HCT116 (cell line): ENCODE data around the gene CYP4F2. TPM values are rescaled to one million over a fixed set of nuclear protein-coding genes. Genes with fewer than 3 reads are reported as not detected.
"Not testable (repeated sequence)": the region's sequence is repeated elsewhere in the genome, so short reads cannot be mapped to it uniquely, and the experiment has no call there.

ENCODE experiments used
- ATAC-seq: fragments of 200-7000 bp; cut with Tn5 transposase; 2 replicates; pipeline ENCODE4 v1.9.1; 2020; ENCODE audit warnings: mild to moderate bottlenecking, moderate library complexity
- BruUV-seq: library from RNA; stranded (reverse); fragments of 400-500 nt; replicated peaks from 2 replicates; lab custom pipeline; 2021; lab: Mats Ljungman, UMichigan
- CTCF ChIA-PET: fragments of 300-600 bp; sonication (Branson Sonifier 250); formaldehyde crosslinking; loops from one replicate; lab custom pipeline; 2021; ENCODE audit warnings: antibody characterized with exemption; lab: Charles Lee
- POLR2A ChIA-PET: fragments of 300-600, 350-600 bp; sonication (Branson Sonifier 250); formaldehyde crosslinking; loops from one replicate; lab custom pipeline; 2021; ENCODE audit warnings: antibody characterized with exemption; lab: Charles Lee
- RAD21 ChIA-PET, 2 experiments: fragments of 300-600 bp; sonication (Branson Sonifier 250); formaldehyde crosslinking; loops; one replicate each; lab custom pipeline; 2023; ENCODE audit warnings: low total read pairs in 2 of 2; ENCODE audit not compliant: uncharacterized antibody in 2 of 2, unreplicated experiment in 2 of 2, low non-redundant PET in 1 of 2; lab: Charles Lee
- DNase-seq: peaks from one replicate; pipeline ENCODE4 v3.0.0-alpha.2; 2010; ENCODE audit warnings: low read depth, low spot score
- H2AFZ ChIP-seq: fragments of 200-600 bp; shearing (Covaris generic), sonication (generic); 2 replicates; pipeline ENCODE4 v1.6.1; 2017; ENCODE audit warnings: low read depth, mixed run types, mixed read lengths, antibody characterized with exemption, low read length; ENCODE audit not compliant: poor library complexity, severe bottlenecking
- H3K27ac ChIP-seq: 2 replicates; pipeline ENCODE4 v1.5.1; 2012; ENCODE audit warnings: low read depth, low read length
- H3K27me3 ChIP-seq: fragments of 200-600 bp; sonication (generic); 2 replicates; pipeline ENCODE4 v1.6.1; 2016; ENCODE audit warnings: mixed run types, low read length, mixed read lengths; ENCODE audit not compliant: insufficient read depth
- H3K36me3 ChIP-seq, 2 experiments: fragments of 200-500 bp in 1 of 2; fragments of 200-600 bp in 1 of 2; sonication (Bioruptor generic) in 1 of 2; sonication (generic) in 1 of 2; 2 replicates each; pipeline versions ENCODE4 v1.5.1 to v1.6.1; 2014 to 2016; ENCODE audit warnings: low read length in 2 of 2, inconsistent platforms in 1 of 2, mixed read lengths in 1 of 2, mixed run types in 1 of 2; ENCODE audit not compliant: insufficient read depth in 2 of 2, control insufficient read depth in 1 of 2
- H3K4me1 ChIP-seq, 2 experiments: fragments of 200-600 bp in 1 of 2; sonication (generic) in 1 of 2; 2 replicates each; pipeline versions ENCODE4 v1.5.1 to v1.6.1; 2012 to 2017; ENCODE audit warnings: low read length in 2 of 2, inconsistent platforms in 1 of 2, mild to moderate bottlenecking in 1 of 2, mixed read lengths in 1 of 2, mixed run types in 1 of 2, moderate library complexity in 1 of 2; ENCODE audit not compliant: insufficient read depth in 2 of 2, control insufficient read depth in 1 of 2
- H3K4me2 ChIP-seq: fragments of 200-600 bp; sonication (generic); 2 replicates; pipeline ENCODE4 v1.6.1; 2017; ENCODE audit warnings: mixed run types, low read length, mixed read lengths
- H3K4me3 ChIP-seq, 2 experiments: fragments of 200-600 bp in 1 of 2; sonication (generic) in 1 of 2; replicated peaks in 1 of 2; 2 replicates each; pipeline ENCODE4 v1.5.1; 2011 to 2016; ENCODE audit warnings: low read length in 2 of 2, control low read depth in 1 of 2, low read depth in 1 of 2, mild to moderate bottlenecking in 1 of 2, mixed read lengths in 1 of 2, mixed run types in 1 of 2
- H3K79me2 ChIP-seq: fragments of 200-600 bp; sonication (generic); 2 replicates; pipeline ENCODE4 v1.6.1; 2017; ENCODE audit warnings: mild to moderate bottlenecking, mixed run types, low read length, moderate library complexity, mixed read lengths; ENCODE audit not compliant: insufficient read depth
- H3K9ac ChIP-seq: fragments of 200-600 bp; sonication (generic); 2 replicates; pipeline ENCODE4 v1.6.1; 2016; ENCODE audit warnings: low read length, mixed read lengths
- H3K9me2 ChIP-seq: fragments of 200-600 bp; sonication (generic), shearing (Covaris generic); 2 replicates; pipeline ENCODE4 v1.6.1; 2017; ENCODE audit warnings: mixed run types, mild to moderate bottlenecking, moderate library complexity; ENCODE audit not compliant: insufficient read depth
- H3K9me3 ChIP-seq, 2 experiments: fragments of 200-500 bp in 1 of 2; fragments of 200-600 bp in 1 of 2; sonication (Bioruptor generic) in 1 of 2; sonication (generic) in 1 of 2; 2 replicates each; pipeline ENCODE4 v1.6.1; 2014 to 2017; ENCODE audit warnings: low read length in 2 of 2, mixed read lengths in 2 of 2, inconsistent platforms in 1 of 2, low read depth in 1 of 2, mild to moderate bottlenecking in 1 of 2, mixed run types in 1 of 2, moderate library complexity in 1 of 2; ENCODE audit not compliant: control insufficient read depth in 1 of 2, insufficient read depth in 1 of 2
- H4K20me1 ChIP-seq: fragments of 200-600 bp; sonication (generic), shearing (Covaris generic); 2 replicates; pipeline ENCODE4 v1.6.1; 2017; ENCODE audit warnings: mixed run types, mild to moderate bottlenecking, moderate library complexity; ENCODE audit not compliant: insufficient read depth
- CBX3 ChIP-seq: IDR thresholded peaks from 2 replicates; pipeline ENCODE4 v1.6.1; 2012; ENCODE audit warnings: low read depth
- CEBPB ChIP-seq: IDR thresholded peaks from 2 replicates; pipeline ENCODE4 v1.6.1; 2012; ENCODE audit warnings: low read depth
- EZH2phosphoT487 ChIP-seq: fragments of 200-600 bp; IDR thresholded peaks from 2 replicates; pipeline ENCODE4 v1.6.1; 2018; ENCODE audit warnings: antibody characterized with exemption, borderline replicate concordance
- SRF ChIP-seq: IDR thresholded peaks from 2 replicates; pipeline ENCODE4 v1.6.1; 2012; ENCODE audit warnings: low read depth
- ZNF274 ChIP-seq: fragments of 200-500 bp; sonication (Bioruptor generic); IDR thresholded peaks from 2 replicates; pipeline ENCODE4 v1.6.1; 2014; ENCODE audit warnings: mild to moderate bottlenecking, low read depth, low read length, inconsistent platforms
- intact Hi-C: fragments of 100-400 bp; cut with micrococcal nuclease; formaldehyde crosslinking; loops from 2 replicates; pipeline ENCODE4 v1.10.0; 2022
- total RNA-seq: library from RNA; stranded (reverse); gene quantifications from one replicate; pipeline ENCODE4 v1.2.1, GENCODE V29; 2021; ENCODE audit not compliant: unreplicated experiment

The CYP4F2 gene
- total RNA-seq, 1 experiment from 2014 or later: 1.1 TPM

GRCh38 chr19:15843894-15844222 is 54.0 kb downstream of the CYP4F2 start:
- POLR2A ChIA-PET: interaction anchor here (0.6 to 1.4 kb wide), 3 partner anchors 12 to 232 kb away, joined by 3 to 4 read pairs (median 3); partner anchors contain the start of gene TPM4
- H3K27ac ChIP-seq, H2AFZ ChIP-seq, DNase-seq, H3K4me3 ChIP-seq, intact Hi-C loops, H3K9ac ChIP-seq, H4K20me1 ChIP-seq, H3K27me3 ChIP-seq, H3K79me2 ChIP-seq, CTCF ChIA-PET, H3K36me3 ChIP-seq, H3K9me3 ChIP-seq, RAD21 ChIA-PET, H3K9me2 ChIP-seq, BruUV-seq, ATAC-seq, H3K4me2 ChIP-seq: not testable (repeated sequence)
- peak; percentile 45; the same call in 1 of the 2 replicates for TF ChIP-seq CEBPB
- H3K4me1 ChIP-seq: peaks cover 5 to 29% of the 10 kb centered on the region in 2 experiments; a peak in 3 of 4 replicates

GRCh38 chr19:15843203-15843893 is 54.5 kb downstream of the CYP4F2 start:
- H3K27ac ChIP-seq: no peak overlapping the region
- no TSS peak for BruUV-seq
- TF ChIP-seq EZH2phosphoT487 (no peak), SRF (no peak), CBX3 (no peak), ZNF274 (no peak)
- peaks cover 10 to 34% of the 10 kb centered on the region in 2 experiments for H3K4me1 ChIP-seq
- H3K9me2 ChIP-seq: no peaks in the 10 kb centered on the region
- H3K9me3 ChIP-seq: no peaks in the 10 kb centered on the region
- no peaks in the 10 kb centered on the region for H3K27me3 ChIP-seq
- no peak overlapping the region for H3K4me3 ChIP-seq
- H3K4me2 ChIP-seq: no peak overlapping the region
- no peak overlapping the region for H3K9ac ChIP-seq
- intact Hi-C loops: no loop called here
- ChIA-PET POLR2A (interaction anchor here (0.6 to 1.4 kb wide), 3 partner anchors 11 to 233 kb away, joined by 3 to 4 read pairs (median 3); partner anchors contain the start of gene TPM4), CTCF (no interaction called here), RAD21 (interaction anchor here in 1 of 2 experiments (0.6 kb wide), 1 partner anchor 31 kb away, joined by 6 read pairs; no protein-coding TSS in a partner anchor)
- ATAC-seq: no peak
- no peaks in the 10 kb centered on the region for H3K79me2 ChIP-seq
- no peaks in the 10 kb centered on the region for H3K36me3 ChIP-seq
- H2AFZ ChIP-seq: no peak overlapping the region
- no peak for DNase-seq
- no peaks in the 10 kb centered on the region for H4K20me1 ChIP-seq
